Spleen (tissue), 11 donors: ENCODE data around the gene C10orf90. TPM values are rescaled to one million over a fixed set of nuclear protein-coding genes. Genes with fewer than 3 reads are reported as not detected.

Experiments used
- DNase-seq: peaks from one replicate; pipeline ENCODE4 v3.0.0-alpha.2; 2020
- H3K27ac ChIP-seq, 8 donors: fragments of 200-600 bp; sonication (generic) in 7 of 8; 1 replicate in 4 of 8; 2 replicates in 4 of 8; pipeline versions ENCODE4 v1.5.0 to v1.8.0; 2016 to 2021; ENCODE audit warnings: inconsistent platforms in 4 of 8, mild to moderate bottlenecking in 4 of 8, moderate library complexity in 1 of 8
- H3K27me3 ChIP-seq, 7 donors: fragments of 200-600 bp; sonication (generic) in 6 of 7; replicated peaks in 1 of 7; 1 replicate in 4 of 7; 2 replicates in 3 of 7; pipeline versions ENCODE4 v1.5.0 to v1.8.0; 2016 to 2021; ENCODE audit warnings: inconsistent platforms in 3 of 7, mild to moderate bottlenecking in 1 of 7
- H3K36me3 ChIP-seq, 6 donors: fragments of 200-600 bp; sonication (generic) in 5 of 6; 1 replicate in 4 of 6; 2 replicates in 2 of 6; pipeline versions ENCODE4 v1.5.0 to v1.8.0; 2016 to 2021; ENCODE audit warnings: inconsistent platforms in 2 of 6
- H3K4me1 ChIP-seq, 6 donors: fragments of 200-600 bp; sonication (generic) in 5 of 6; 1 replicate in 3 of 6; 2 replicates in 3 of 6; pipeline versions ENCODE4 v1.5.0 to v1.8.0; 2016 to 2021; ENCODE audit warnings: inconsistent platforms in 3 of 6
- H3K4me3 ChIP-seq, 8 donors: fragments of 200-600 bp; sonication (generic) in 7 of 8; 1 replicate in 4 of 8; 2 replicates in 4 of 8; pipeline versions ENCODE4 v1.5.0 to v1.8.0; 2016 to 2021; ENCODE audit warnings: inconsistent platforms in 4 of 8, mild to moderate bottlenecking in 4 of 8, moderate library complexity in 2 of 8
- H3K9me3 ChIP-seq, 8 donors: fragments of 200-600 bp; sonication (generic) in 7 of 8; 1 replicate in 4 of 8; 2 replicates in 4 of 8; pipeline versions ENCODE4 v1.5.0 to v1.8.0; 2016 to 2021; ENCODE audit warnings: inconsistent platforms in 4 of 8
- CTCF ChIP-seq, 11 experiments: fragments of 200-600 bp in 7 of 11; fragments of 450-650 bp in 4 of 11; sonication (generic) in 4 of 11; IDR thresholded peaks in 8 of 11; conservative IDR thresholded peaks in 3 of 11; 1 replicate in 7 of 11; 2 replicates in 4 of 11; pipeline versions ENCODE4 v1.4.0 to v1.8.0; 2016 to 2021; ENCODE audit warnings: antibody characterized with exemption in 11 of 11, inconsistent platforms in 4 of 11, mild to moderate bottlenecking in 1 of 11
- POLR2A ChIP-seq, 3 donors: fragments of 450-650 bp; IDR thresholded peaks; one replicate each; pipeline ENCODE4 v1.5.1; 2017; ENCODE audit warnings: antibody characterized with exemption in 3 of 3, mild to moderate bottlenecking in 1 of 3
- POLR2AphosphoS5 ChIP-seq, 3 donors: sonication (generic); formaldehyde crosslinking; IDR thresholded peaks; one replicate each; pipeline ENCODE4 v1.5.1; 2017; ENCODE audit warnings: antibody characterized with exemption in 3 of 3
- WGBS, 5 donors: extraction: QIAGEN DNeasy Blood & Tissue Kit in 3 of 5; methylation state at CpG; one replicate each; pipeline versions ENCODE4 v1.1.5 to v1.1.7; 2013 to 2018; 5-methylcytosine and 5-hydroxymethylcytosine counted together
- intact Hi-C: fragments of 100-400 bp; cut with DNase I; formaldehyde crosslinking; loops from one replicate; pipeline ENCODE4 v1.15.0; 2023; ENCODE audit warnings: low total_unique reads
- polyA plus RNA-seq, 3 donors: library from polyadenylated mRNA; stranded (reverse); fragments of 200-250 nt; gene quantifications; one replicate each; pipeline ENCODE4 v1.2.1, GENCODE V29; 2013
- total RNA-seq, 7 donors: library from RNA; depleted of rRNA in 3 of 7; stranded (reverse); fragments of >200 nt in 3 of 7; fragmentation: NEBNext Ultra II Directional in 4 of 7; extraction: Animal tissue kit (Norgen Biotek cat#: 25700) in 4 of 7; gene quantifications; one replicate each; pipeline versions ENCODE4 v1.1.0 to v1.2.1, GENCODE V29; 2016 to 2021
- donor health status: healthy with polysubstance abuse.
- donor health status: DM: no; HTN: no; CAD: no; lungs with moderate emphysema.
- donor health status: DM: no; HTN: no; CAD: no.
- donor health status: Bipolar disorder and iron deficiency.
- donor health status: healthy.
- donor health status: DM: no; HTN: no; CAD: no.
- donor health status: DM: yes; HTN: yes; CAD: no.

The C10orf90 gene
- total and polyA plus RNA-seq, 10 donors, result 0.05 to 0.06 TPM; not detected in 8

DNA sequence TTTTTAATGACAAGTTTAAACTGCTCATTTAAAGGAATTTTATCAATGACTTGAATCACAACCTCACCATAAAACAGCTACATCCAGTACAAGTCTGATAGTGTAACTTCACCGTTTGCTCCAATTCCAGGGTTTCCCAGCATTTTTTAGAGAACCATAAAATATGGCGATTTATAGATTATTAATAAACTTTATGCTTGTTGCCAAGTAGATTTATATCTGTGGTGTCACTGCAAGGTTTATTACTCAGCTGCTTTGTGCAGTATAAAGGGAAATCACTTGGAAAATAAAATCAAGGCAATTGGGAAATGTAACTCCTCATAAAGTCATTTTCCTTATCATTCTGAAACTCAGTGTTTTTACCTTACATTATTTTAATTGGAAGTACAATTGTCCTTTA, 218.2 kb downstream of the C10orf90 start:
- TF ChIP-seq CTCF (IDR thresholded peaks at IDR 0.05 in 8 of 11, conservative IDR thresholded peaks at IDR 0.05 in 3 of 11), result no peak
- TF ChIP-seq POLR2AphosphoS5 (IDR thresholded peaks at IDR 0.05), result no peak
- no peak for TF ChIP-seq POLR2A (IDR thresholded peaks at IDR 0.05)
- H3K9me3 ChIP-seq, result no peaks in the 10 kb centered on the region
- intact Hi-C loops, result no loop called here
- no peaks in the 10 kb centered on the region for H3K27me3 ChIP-seq
- DNase-seq, result no peak
- no peak overlapping the region for H3K27ac ChIP-seq
- no peaks in the 10 kb centered on the region for H3K4me1 ChIP-seq
- no peaks in the 10 kb centered on the region for H3K36me3 ChIP-seq
- 85 to 91% (median 87%) methylated on average over 2 of the region's 2 CpGs for WGBS, 5 donors
- no peak overlapping the region for H3K4me3 ChIP-seq

DNA sequence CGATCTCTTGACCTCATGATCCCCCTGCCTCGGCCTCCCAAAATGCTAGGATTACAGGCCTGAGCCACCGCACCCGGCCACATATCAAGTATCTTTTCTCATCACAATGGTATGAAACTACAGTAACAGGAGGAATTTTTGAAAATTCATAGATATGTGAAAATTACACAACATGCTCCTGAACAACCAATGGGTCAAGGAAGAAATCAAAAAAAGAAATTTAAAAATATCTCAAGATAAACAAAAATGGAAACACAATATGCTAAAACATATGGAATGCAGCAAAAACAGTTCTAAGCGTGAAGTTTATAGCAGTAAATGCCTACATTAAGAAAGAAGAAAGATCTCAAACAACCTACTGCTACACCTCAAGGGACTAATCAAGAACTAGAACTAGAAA, 222.4 kb downstream of the C10orf90 start:
- H3K27me3 ChIP-seq, result no peaks in the 10 kb centered on the region
- no peak overlapping the region for H3K4me3 ChIP-seq
- H3K36me3 ChIP-seq, result no peaks in the 10 kb centered on the region
- WGBS, 5 donors, result 92 to 98% (median 94%) methylated on average over 5 of the region's 5 CpGs
- TF ChIP-seq CTCF (IDR thresholded peaks at IDR 0.05 in 8 of 11, conservative IDR thresholded peaks at IDR 0.05 in 3 of 11) (no peak), POLR2AphosphoS5 (IDR thresholded peaks at IDR 0.05) (no peak), POLR2A (IDR thresholded peaks at IDR 0.05) (no peak)
- H3K27ac ChIP-seq, result no peak overlapping the region
- H3K4me1 ChIP-seq, result no peaks in the 10 kb centered on the region
- peaks cover 0 to 12% (median 0%) of the 10 kb centered on the region in 8 donors for H3K9me3 ChIP-seq
- DNase-seq, result no peak
- intact Hi-C loops, result no loop called here

DNA sequence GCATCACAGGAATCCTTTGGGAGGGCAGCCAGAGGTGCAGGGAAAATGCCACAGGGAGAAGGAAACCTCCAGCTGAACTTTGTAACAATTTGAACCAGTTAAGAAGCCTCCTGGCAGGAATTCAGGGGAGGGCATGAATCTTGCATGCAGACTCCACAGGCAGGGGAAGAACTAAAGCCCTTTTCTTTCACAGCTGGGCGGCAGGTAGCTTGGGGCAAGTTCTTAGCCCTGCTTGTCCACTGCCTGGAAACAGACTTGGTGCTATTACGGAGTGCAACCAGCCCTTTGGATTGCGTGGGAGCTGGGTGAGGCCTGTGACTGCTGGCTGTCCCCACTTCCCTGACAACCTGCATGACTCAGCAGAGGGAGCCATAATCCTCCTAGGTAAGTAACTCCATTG, 230.6 kb downstream of the C10orf90 start:
- Histone ChIP-seq H3K4me3 (no peak overlapping the region), H3K4me1 (no peaks in the 10 kb centered on the region), H3K9me3 (peaks cover 0 to 27% (median 0%) of the 10 kb centered on the region in 8 donors), H3K27me3 (peaks cover 0 to 5% (median 0%) of the 10 kb centered on the region in 7 donors), H3K36me3 (no peaks in the 10 kb centered on the region), H3K27ac (no peak overlapping the region)
- 81 to 100% (median 95%) methylated on average over 3 of the region's 3 CpGs for WGBS, 5 donors
- intact Hi-C loops, result no loop called here
- TF ChIP-seq CTCF (IDR thresholded peaks at IDR 0.05 in 8 of 11, conservative IDR thresholded peaks at IDR 0.05 in 3 of 11), result no peak
- no peak for TF ChIP-seq POLR2AphosphoS5 (IDR thresholded peaks at IDR 0.05)
- no peak for TF ChIP-seq POLR2A (IDR thresholded peaks at IDR 0.05)
- no peak for DNase-seq

GRCh38 chr10:126438407-126438783, 232.1 kb downstream of the C10orf90 start:
- no peak overlapping the region for H3K27ac ChIP-seq
- DNase-seq, result no peak
- intact Hi-C loops, result no loop called here
- no peaks in the 10 kb centered on the region for H3K4me1 ChIP-seq
- no peaks in the 10 kb centered on the region for H3K36me3 ChIP-seq
- no peak overlapping the region for H3K4me3 ChIP-seq
- peaks cover 0 to 6% (median 0%) of the 10 kb centered on the region in 7 donors for H3K27me3 ChIP-seq
- peaks cover 0 to 16% (median 0%) of the 10 kb centered on the region in 8 donors for H3K9me3 ChIP-seq
- 64 to 84% (median 71%) methylated on average over 2 of the region's 2 CpGs for WGBS, 5 donors
- TF ChIP-seq POLR2AphosphoS5 (IDR thresholded peaks at IDR 0.05) (no peak), POLR2A (IDR thresholded peaks at IDR 0.05) (no peak), CTCF (IDR thresholded peaks at IDR 0.05 in 8 of 11, conservative IDR thresholded peaks at IDR 0.05 in 3 of 11) (no peak)
